Measurements from ENCODE around the gene ACOT8. TPM values are rescaled to one million over a fixed set of nuclear protein-coding genes. Genes with fewer than 3 reads are reported as not detected.
A peak's percentile ranks its signal among the peaks of the same experiment; 100 is the strongest.
"Not testable (repeated sequence)": the region's sequence is repeated elsewhere in the genome, so short reads cannot be mapped to it uniquely, and the experiment has no call there.

ACOT8 gene
- 10 to 100 TPM; 27.2 to 49.8 (median 29.9) TPM for total RNA-seq

DNA sequence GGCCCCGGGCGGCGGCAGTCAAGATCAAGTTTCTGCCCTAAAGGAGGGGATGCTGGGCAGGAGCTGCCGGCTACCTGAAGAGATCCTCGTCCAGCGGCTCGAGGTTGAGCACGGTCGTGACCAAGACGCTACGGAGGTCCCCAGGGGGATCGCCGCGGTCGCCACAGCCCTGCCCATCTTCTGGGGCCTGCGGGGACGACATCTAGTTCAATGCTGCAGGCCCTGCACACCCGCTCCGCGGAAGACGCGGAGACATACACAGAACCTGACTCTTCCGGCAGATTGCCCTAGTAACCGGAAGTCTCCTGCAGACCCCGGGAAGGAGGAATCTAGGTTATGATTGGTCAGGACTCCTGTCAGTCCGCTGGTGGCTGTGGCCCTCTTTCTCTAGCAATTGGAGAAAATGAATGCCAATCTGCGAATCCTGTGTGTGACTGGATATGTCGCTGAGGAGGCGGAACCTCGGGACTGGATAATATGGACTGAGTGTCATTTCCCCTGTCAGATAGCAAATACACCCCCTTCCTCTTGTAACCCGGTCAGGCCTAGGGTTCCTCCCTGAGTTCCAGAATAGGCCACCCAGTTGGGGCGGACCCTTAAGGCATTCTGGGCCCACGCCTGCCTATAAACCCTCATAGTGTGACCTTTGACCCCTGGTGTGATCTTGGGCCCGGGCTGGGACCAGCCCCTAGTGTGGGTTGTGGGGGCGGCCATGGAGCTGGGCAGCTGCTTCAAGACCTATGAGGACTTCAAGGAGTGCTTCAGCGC lies at the start of gene ACOT8, which contains the start of gene ZSWIM3:
Gene ACOT8, minus strand, starts transcription at position 279 of the 768 bp plus-strand sequence. Its CDS starts 77 bp downstream, at position 202.
Gene ZSWIM3, plus strand, starts transcription at position 501 of the 768 bp plus-strand sequence. Its CDS starts 212 bp downstream, at position 713.
- 0 to 2% methylated on average over 3 to 7 of the region's 36 CpGs for WGBS, 2 donors (ENCODE audit: low coverage in 1 of 2)
- Histone ChIP-seq H3K9me3 (no peaks in the 10 kb centered on the region), H3K4me1 (peaks cover 3 to 53% (median 21%) of the 10 kb centered on the region in 3 donors), H3K36me3 (peaks cover 0 to 26% of the 10 kb centered on the region in 2 donors), H3K4me3 (peak within 1 kb of the TSS; percentile 75 to 92), H3K27me3 (no peaks in the 10 kb centered on the region), H3K27ac (peak within 1 kb of the TSS; percentile 37 to 92 (median 83))
- peak; percentile 99 for ATAC-seq
- TF ChIP-seq, protein P1, sequence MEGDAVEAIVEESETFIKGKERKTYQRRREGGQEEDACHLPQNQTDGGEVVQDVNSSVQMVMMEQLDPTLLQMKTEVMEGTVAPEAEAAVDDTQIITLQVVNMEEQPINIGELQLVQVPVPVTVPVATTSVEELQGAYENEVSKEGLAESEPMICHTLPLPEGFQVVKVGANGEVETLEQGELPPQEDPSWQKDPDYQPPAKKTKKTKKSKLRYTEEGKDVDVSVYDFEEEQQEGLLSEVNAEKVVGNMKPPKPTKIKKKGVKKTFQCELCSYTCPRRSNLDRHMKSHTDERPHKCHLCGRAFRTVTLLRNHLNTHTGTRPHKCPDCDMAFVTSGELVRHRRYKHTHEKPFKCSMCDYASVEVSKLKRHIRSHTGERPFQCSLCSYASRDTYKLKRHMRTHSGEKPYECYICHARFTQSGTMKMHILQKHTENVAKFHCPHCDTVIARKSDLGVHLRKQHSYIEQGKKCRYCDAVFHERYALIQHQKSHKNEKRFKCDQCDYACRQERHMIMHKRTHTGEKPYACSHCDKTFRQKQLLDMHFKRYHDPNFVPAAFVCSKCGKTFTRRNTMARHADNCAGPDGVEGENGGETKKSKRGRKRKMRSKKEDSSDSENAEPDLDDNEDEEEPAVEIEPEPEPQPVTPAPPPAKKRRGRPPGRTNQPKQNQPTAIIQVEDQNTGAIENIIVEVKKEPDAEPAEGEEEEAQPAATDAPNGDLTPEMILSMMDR (IDR thresholded peaks at IDR 0.05) = no peak
- TF ChIP-seq POLR2A (IDR thresholded peaks at IDR 0.05) (peak; percentile 34 to 59), POLR2AphosphoS5 (IDR thresholded peaks at IDR 0.05) (peak; percentile 77), EP300 (IDR thresholded peaks at IDR 0.05) (no peak)

DNA sequence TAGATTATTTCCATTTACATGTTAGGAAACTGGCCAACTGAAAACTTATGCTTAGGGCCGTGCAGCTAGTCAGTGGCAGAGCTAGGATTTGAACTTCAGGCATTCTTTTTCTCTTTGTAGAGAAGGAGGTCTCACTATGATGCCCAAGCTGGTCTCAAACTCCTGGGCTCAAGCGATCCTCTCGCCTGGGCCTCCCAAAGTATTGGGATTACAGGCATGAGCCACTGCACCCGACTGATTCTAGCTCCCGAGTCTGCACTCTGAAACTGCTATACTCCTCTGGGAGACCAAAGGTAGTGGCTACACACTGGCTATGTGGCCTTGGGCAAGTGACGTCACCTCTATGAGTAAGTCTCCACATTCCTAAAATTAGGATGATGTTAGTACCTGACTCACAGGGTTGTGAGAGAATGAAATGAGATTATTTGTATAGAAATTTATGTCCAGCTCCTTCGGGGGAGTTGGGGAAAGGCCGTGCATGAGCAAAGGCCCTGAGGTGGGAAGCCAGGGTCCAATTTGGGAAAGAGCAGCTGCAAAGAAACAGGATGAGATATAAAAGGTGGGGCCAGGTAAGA lies 48.4 kb upstream of the ACOT8 start:
- Histone ChIP-seq H3K4me3 (no peak overlapping the region), H3K4me1 (no peaks in the 10 kb centered on the region), H3K36me3 (peaks cover 0 to 57% of the 10 kb centered on the region in 2 donors), H3K27me3 (no peaks in the 10 kb centered on the region), H3K27ac (no peak overlapping the region), H3K9me3 (no peaks in the 10 kb centered on the region)
- 75 to 86% methylated on average over 4 to 6 of the region's 8 CpGs for WGBS, 2 donors (ENCODE audit: low coverage in 1 of 2)
- ATAC-seq = no peak
- no peak for TF ChIP-seq POLR2AphosphoS5 (IDR thresholded peaks at IDR 0.05)
- TF ChIP-seq, protein P1 (IDR thresholded peaks at IDR 0.05) = no peak

DNA sequence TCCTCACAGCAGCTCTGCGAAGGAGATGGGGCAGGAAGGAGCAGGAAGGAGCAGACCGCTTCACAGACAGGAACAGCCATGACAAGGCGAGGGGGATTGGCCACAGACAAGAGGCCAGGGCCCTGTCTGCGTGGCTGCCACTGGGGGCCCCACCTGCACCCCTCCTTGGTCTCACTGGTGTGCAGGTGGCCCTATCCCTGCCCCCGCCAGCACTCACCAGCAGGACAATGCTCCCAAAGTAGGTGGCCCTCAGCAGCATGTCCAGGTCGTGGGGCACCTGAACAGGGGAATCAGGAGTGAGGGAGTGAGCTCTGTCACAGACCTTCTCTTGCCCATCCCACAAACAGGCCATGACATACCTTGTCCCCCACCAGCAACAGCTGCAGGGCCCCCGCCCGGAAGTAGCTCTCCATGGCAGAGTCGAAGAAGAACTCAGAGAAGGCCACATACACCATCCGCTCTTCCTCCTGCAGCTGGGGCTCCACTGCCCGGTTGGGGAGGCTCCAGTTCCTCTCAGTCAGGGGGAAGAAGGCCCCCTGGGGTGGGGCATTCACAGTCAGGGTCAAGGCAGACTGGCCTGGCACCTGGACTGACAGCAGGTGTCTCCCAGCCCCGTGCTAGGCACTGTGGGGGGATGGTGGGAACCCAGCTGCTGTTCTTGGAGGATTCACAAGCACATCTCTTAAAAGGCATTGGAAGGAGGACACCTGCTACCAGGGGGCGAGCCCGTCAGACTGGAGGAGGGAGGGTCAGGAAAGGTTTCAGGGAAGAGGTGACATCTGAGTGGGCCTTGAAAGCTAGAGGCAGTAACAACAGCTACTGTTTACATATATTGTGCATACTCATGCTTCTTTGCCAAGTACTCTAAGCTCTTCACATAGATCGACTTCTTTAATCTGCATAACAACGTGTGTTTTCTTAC lies 47.7 kb upstream of the ACOT8 start:
- peaks cover 0 to 63% of the 10 kb centered on the region in 2 donors for H3K36me3 ChIP-seq
- H3K4me3 ChIP-seq = no peak overlapping the region
- no peak overlapping the region for H3K27ac ChIP-seq
- H3K27me3 ChIP-seq = no peaks in the 10 kb centered on the region
- no peaks in the 10 kb centered on the region for H3K9me3 ChIP-seq
- no peak for TF ChIP-seq POLR2AphosphoS5 (IDR thresholded peaks at IDR 0.05)
- no peak for ATAC-seq
- no peaks in the 10 kb centered on the region for H3K4me1 ChIP-seq
- 82 to 86% methylated on average over 5 to 7 of the region's 16 CpGs for WGBS, 2 donors (ENCODE audit: low coverage in 1 of 2)

DNA sequence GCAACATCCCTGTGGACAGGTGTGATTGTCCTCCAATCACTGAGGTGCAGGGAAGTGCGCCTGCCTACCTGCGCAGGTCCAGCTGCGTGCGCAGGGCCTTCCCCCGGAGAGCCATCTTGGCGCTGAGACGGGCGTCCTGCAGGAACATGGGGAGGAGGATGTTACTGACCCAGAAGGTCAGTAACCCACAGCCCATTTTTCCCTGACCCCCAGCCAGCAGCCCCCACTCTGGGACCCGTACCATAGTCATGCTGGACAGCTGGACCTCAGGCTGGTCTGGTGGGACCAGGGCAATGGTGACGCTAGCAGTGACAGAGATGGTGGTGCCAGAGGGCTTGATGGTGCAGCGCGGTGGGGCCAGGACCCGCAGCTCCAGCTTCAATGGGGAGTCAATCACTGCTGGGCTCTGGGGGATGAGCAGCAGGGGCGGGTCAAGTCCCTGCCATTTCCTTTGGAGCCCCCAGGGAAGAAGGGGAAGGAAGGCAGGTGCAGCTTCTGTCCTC lies 45.1 kb upstream of the ACOT8 start:
- H3K4me1 ChIP-seq = no peaks in the 10 kb centered on the region
- no peaks in the 10 kb centered on the region for H3K27me3 ChIP-seq
- no peak overlapping the region for H3K4me3 ChIP-seq
- H3K36me3 ChIP-seq = peaks cover 0 to 83% of the 10 kb centered on the region in 2 donors
- H3K9me3 ChIP-seq = no peaks in the 10 kb centered on the region
- no CpG with 5 or more reads among the region's 14 CpGs for WGBS, 2 donors (ENCODE audit: low coverage in 1 of 2)
- no peak overlapping the region for H3K27ac ChIP-seq
- peak; percentile 26 for ATAC-seq
- TF ChIP-seq POLR2A (IDR thresholded peaks at IDR 0.05) (peak in 1 of 2 donors; percentile 3), POLR2AphosphoS5 (IDR thresholded peaks at IDR 0.05) (no peak), EP300 (IDR thresholded peaks at IDR 0.05) (no peak)
- TF ChIP-seq, protein P1 (IDR thresholded peaks at IDR 0.05) = no peak

DNA sequence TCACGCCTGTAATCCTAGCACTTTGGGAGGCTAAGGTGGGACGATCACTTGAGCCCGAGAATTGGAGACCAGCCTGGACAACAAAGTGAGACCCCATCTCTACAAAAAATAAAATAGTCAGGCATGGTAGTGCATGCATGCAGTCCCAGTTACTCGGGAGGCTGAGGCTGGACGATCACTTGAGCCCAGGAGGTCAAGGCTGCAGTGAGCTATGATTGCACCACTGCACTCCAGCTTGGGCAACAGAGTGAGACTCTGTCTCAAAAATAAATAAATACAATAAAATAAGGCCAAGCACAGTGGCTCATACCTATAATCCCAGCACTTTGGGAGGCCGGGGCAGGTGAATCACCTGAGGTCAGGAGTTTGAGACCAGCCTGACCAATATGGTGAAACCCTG lies 44.1 kb upstream of the ACOT8 start:
- H3K9me3 ChIP-seq, H3K4me1 ChIP-seq, H3K27ac ChIP-seq, H3K4me3 ChIP-seq, ATAC-seq, H3K27me3 ChIP-seq: not testable (repeated sequence)
- peaks cover 0 to 89% of the 10 kb centered on the region in 2 donors for H3K36me3 ChIP-seq
- whole genome bisulfite sequencing, 2 donors (ENCODE audit: low coverage in 1 of 2) = 94 to 95% methylated on average over 5 to 6 of the region's 6 CpGs
